GM12875 (cell line): Measurements from ENCODE around the gene PPIF.

ENCODE experiments used
- H3K4me3 ChIP-seq: one replicate; pipeline ENCODE4 v1.5.1; 2011; ENCODE audit warnings: low read depth, low read length, control low read depth
- CTCF ChIP-seq: IDR thresholded peaks from 2 replicates; pipeline ENCODE4 v1.5.1; 2011; ENCODE audit warnings: low read depth, mild to moderate bottlenecking, control low read depth, inconsistent platforms, low read length, moderate library complexity, borderline replicate concordance; ENCODE audit not compliant: insufficient read depth

PPIF gene

DNA sequence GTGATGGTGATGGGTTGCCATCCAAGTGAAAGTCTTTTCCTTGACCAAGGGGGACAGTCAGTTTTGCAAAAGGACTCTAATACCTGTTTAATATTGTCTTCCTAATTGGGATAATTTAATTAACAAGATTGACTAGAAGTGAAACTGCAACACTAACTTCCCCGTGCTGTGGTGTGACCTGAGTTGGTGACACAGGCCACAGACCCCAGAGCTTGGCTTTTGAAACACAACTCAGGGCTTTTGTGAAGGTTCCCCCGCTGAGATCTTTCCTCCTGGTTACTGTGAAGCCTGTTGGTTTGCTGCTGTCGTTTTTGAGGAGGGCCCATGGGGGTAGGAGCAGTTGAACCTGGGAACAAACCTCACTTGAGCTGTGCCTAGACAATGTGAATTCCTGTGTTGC, 6.9 kb downstream of the PPIF start:
- no peak overlapping the region for H3K4me3 ChIP-seq
- no peak for TF ChIP-seq CTCF

DNA sequence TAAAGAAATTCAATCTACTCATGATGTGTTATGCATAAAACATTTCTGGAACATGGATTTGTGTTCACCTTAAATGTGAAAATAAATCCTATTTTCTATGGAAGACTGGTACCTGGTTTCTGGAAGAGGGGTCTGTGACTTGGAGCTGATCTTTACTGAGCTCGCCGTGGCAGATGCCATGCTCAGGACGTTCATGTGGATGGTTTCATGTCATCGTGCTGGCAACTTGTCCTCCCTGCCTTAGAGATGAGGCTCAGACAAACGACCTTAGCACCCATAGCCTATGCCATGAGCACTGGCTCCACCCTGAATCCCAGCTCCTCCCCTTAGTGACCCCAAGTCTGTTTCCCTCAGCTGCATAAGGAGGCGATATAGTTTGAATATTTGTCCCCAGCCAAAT, 7.3 kb downstream of the PPIF start:
- no peak for TF ChIP-seq CTCF
- no peak overlapping the region for H3K4me3 ChIP-seq

- H3K4me3 ChIP-seq, result no peak overlapping the region
- TF ChIP-seq CTCF, result no peak
Measured at GRCh38 chr10:79355420-79356017, 8.2 kb downstream of the PPIF start.

DNA sequence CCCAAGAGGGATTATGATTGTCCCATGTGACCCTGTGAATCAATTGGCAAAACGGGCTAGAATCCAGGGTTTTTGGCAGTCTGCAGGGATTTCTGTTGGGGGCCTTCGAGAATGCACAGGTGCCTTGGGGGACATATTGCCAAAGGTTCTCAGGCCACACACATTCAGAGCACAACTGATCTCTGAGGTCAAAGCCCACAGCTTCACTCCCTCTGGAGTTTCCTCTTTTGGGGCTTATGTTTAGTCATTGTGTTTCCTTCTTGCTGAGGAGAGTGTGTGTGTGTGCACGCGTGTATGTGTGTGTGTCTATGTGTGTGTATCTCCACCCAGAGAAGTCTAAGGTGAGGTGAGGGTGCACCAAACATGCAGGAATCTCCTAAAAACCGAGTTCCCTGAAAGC, 8.8 kb downstream of the PPIF start:
- no peak for TF ChIP-seq CTCF
- no peak overlapping the region for H3K4me3 ChIP-seq

DNA sequence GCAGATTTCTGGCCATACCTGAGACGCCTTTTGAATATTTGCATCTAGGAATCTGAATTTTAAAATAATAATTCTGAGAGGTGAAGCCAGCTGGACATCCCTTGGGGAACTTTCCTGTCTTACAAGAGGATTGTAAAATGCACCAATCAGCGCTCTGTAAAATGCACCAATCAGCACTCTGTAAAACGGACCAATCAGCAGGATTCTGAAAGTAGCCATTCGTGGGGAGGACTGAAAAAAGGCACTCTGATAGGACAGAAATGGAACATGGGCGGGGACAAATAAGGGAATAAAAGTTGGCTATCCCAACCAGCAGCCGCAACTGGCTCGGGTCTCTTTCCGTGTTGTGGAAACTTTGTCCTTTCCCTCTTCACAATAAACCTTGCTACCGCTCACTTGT, 9.9 kb downstream of the PPIF start:
- no peak overlapping the region for H3K4me3 ChIP-seq
- TF ChIP-seq CTCF, result no peak

DNA sequence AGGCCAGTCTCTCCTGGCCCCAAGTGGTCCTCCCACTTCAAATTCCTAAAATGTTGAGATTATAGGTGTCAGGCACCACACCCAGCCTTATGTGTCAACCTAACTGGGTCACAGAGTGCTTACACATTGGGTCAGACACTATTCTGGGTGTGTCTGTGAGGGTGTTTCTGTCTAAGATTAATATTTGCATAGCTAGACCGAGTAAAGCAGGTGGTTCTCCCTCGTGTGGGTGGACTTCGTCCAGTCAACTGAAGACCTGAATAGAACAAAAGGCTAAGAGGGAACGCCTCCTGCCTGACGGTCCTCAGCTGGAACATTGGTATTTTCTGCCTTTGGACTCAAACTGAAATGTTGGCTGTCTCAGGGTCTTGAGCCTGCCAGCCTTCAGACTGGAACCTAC, 11.5 kb downstream of the PPIF start:
- no peak for TF ChIP-seq CTCF
- H3K4me3 ChIP-seq, result no peak overlapping the region

GRCh38 chr10:79359816-79360498, 12.7 kb downstream of the PPIF start:
- TF ChIP-seq CTCF, result no peak
- no peak overlapping the region for H3K4me3 ChIP-seq
